Activated CD8-positive, alpha-beta memory T cell treated with anti-CD3 and anti-CD28 coated beads for 48 hours (primary cell): ENCODE data around the gene IL4I1.
A peak's percentile ranks its signal among the peaks of the same experiment; 100 is the strongest.

Experiments used
- DNase-seq, 3 experiments: peaks; one replicate each; pipeline ENCODE4 v3.0.0-alpha.2; 2020; ENCODE audit warnings: low read depth in 2 of 3, low spot score in 2 of 3

The IL4I1 gene

GRCh38 chr19:49895566-49896297 lies 955 bp downstream of the IL4I1 start:
- no peak for DNase-seq

GRCh38 chr19:49894879-49895565 lies 1.7 kb downstream of the IL4I1 start:
- peak in 2 of 3 experiments; percentile 33 to 36 for DNase-seq

- DNase-seq: no peak
Measured at GRCh38 chr19:49894011-49894664, 2.5 kb downstream of the IL4I1 start.

GRCh38 chr19:49892716-49893115 lies 4.0 kb downstream of the IL4I1 start:
- DNase-seq: no peak

GRCh38 chr19:49891393-49891792 lies 5.3 kb downstream of the IL4I1 start:
- no peak for DNase-seq

- no peak for DNase-seq
Measured at GRCh38 chr19:49890349-49891311, 6.1 kb downstream of the IL4I1 start.

- DNase-seq: peak; percentile 46 to 51 (median 48)
Measured at GRCh38 chr19:49889687-49890348, 6.9 kb downstream of the IL4I1 start.

GRCh38 chr19:49889038-49889686 lies 7.5 kb downstream of the IL4I1 start:
- no peak for DNase-seq

GRCh38 chr19:49888510-49888824 lies 8.2 kb downstream of the IL4I1 start:
- no peak for DNase-seq

GRCh38 chr19:49887665-49888509 lies 8.8 kb downstream of the IL4I1 start:
- no peak for DNase-seq

GRCh38 chr19:49887037-49887664 lies 9.5 kb downstream of the IL4I1 start:
- no peak for DNase-seq

GRCh38 chr19:49884760-49885159 lies 11.9 kb downstream of the IL4I1 start:
- DNase-seq: no peak

- DNase-seq: no peak
Measured at GRCh38 chr19:49884109-49884508, 12.6 kb downstream of the IL4I1 start.

- no peak for DNase-seq
Measured at GRCh38 chr19:49883094-49883493, 13.6 kb downstream of the IL4I1 start.

- DNase-seq: no peak
Measured at GRCh38 chr19:49882643-49883042, 14.0 kb downstream of the IL4I1 start.

- no peak for DNase-seq
Measured at GRCh38 chr19:49881672-49882394, 14.9 kb downstream of the IL4I1 start.

- DNase-seq: no peak
Measured at GRCh38 chr19:49881186-49881585, 15.5 kb downstream of the IL4I1 start.
